Loucy (cell line): Measurements from ENCODE around the gene KCNJ13.

ENCODE experiments used
- H2AFZ ChIP-seq: fragments of 200-600 bp; sonication (generic); 2 replicates; pipeline ENCODE4 v1.6.0; 2016; ENCODE audit warnings: antibody characterized with exemption, mild to moderate bottlenecking, low read length, moderate library complexity
- H3F3A ChIP-seq: fragments of 200-600 bp; 2 replicates; pipeline ENCODE4 v1.6.0; 2016; ENCODE audit warnings: antibody characterized with exemption, low read depth, mild to moderate bottlenecking
- H3K27me3 ChIP-seq: fragments of 200-600 bp; sonication (generic); 2 replicates; pipeline ENCODE4 v1.6.1; 2014; ENCODE audit warnings: low read length, mild to moderate bottlenecking; ENCODE audit not compliant: insufficient read depth, poor library complexity, severe bottlenecking
- H3K36me3 ChIP-seq: fragments of 200-600 bp; sonication (generic); 2 replicates; pipeline ENCODE4 v1.6.1; 2016; ENCODE audit warnings: low read length; ENCODE audit not compliant: insufficient read depth
- H3K4me1 ChIP-seq: fragments of 200-600 bp; sonication (generic); 2 replicates; pipeline ENCODE4 v1.5.1; 2014; ENCODE audit warnings: low read length, mild to moderate bottlenecking; ENCODE audit not compliant: insufficient read depth, poor library complexity, severe bottlenecking
- H3K4me2 ChIP-seq: fragments of 200-600 bp; sonication (generic); 2 replicates; pipeline ENCODE4 v1.6.0; 2014; ENCODE audit warnings: antibody characterized with exemption, low read length, low read depth, mild to moderate bottlenecking; ENCODE audit not compliant: poor library complexity, severe bottlenecking
- H3K4me3 ChIP-seq: fragments of 200-600 bp; sonication (generic); 2 replicates; pipeline ENCODE4 v1.5.1; 2014; ENCODE audit warnings: low read length, mild to moderate bottlenecking, mixed read lengths; ENCODE audit not compliant: poor library complexity, severe bottlenecking
- H3K79me2 ChIP-seq: fragments of 200-600 bp; sonication (generic); 2 replicates; pipeline ENCODE4 v1.6.1; 2014; ENCODE audit warnings: low read length; ENCODE audit not compliant: insufficient read depth
- H3K9ac ChIP-seq: fragments of 200-600 bp; sonication (generic); 2 replicates; pipeline ENCODE4 v1.6.0; 2014; ENCODE audit warnings: mild to moderate bottlenecking, low read depth, low read length, moderate library complexity; ENCODE audit not compliant: poor library complexity, severe bottlenecking
- H3K9me2 ChIP-seq: fragments of 200-600 bp; sonication (generic); replicated peaks from 2 replicates; pipeline ENCODE4 v1.6.1; 2016; ENCODE audit warnings: low read depth, low read length, mixed read lengths
- H3K9me3 ChIP-seq: fragments of 200-600 bp; sonication (generic); 2 replicates; pipeline ENCODE4 v1.6.1; 2014; ENCODE audit warnings: mild to moderate bottlenecking, antibody characterized with exemption, low read length, low read depth; ENCODE audit not compliant: insufficient read depth
- H4K20me1 ChIP-seq: fragments of 200-600 bp; sonication (generic); 2 replicates; pipeline ENCODE4 v1.6.0; 2014; ENCODE audit warnings: antibody characterized with exemption, low read length, mild to moderate bottlenecking; ENCODE audit not compliant: insufficient read depth, poor library complexity, severe bottlenecking
- EZH2phosphoT487 ChIP-seq: fragments of 200-600 bp; IDR thresholded peaks from 2 replicates; pipeline ENCODE4 v1.6.1; 2018; ENCODE audit warnings: antibody characterized with exemption, mild to moderate bottlenecking, moderate library complexity, borderline replicate concordance
- TF ChIP-seq, protein P1 (sequence below): fragments of 200-600 bp; sonication (generic); conservative IDR thresholded peaks from 2 replicates; pipeline ENCODE4 v1.5.1; 2014; ENCODE audit warnings: mild to moderate bottlenecking, antibody characterized with exemption, low read length

KCNJ13 gene

DNA sequence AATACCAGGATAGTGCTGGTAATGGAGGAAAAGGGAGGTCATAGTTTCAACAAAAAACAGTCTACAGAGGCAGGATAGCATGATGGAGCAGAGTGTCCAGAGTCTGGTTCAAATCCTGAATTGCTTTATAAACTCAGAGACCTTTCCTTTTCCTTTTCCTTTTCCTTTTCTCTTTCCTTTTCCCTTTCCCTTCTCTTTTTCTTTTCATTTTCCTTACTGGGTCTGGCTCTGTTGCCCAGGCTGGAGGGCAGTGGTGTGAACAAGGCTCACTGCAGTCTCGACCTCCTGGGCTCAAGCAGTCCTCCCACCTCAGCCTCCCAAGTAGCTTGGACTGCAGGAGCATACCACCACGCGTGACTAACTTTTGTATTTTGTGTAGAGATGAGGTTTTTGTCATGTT lies 47.6 kb downstream of the KCNJ13 start:
- Histone ChIP-seq H3K36me3 (peaks cover 55% of the 10 kb centered on the region; the same call in 1 of the 2 replicates), H3K27me3 (no peaks in the 10 kb centered on the region), H3K4me3 (no peak overlapping the region), H3K9me2 (no peaks in the 10 kb centered on the region), H3K79me2 (peaks cover 12% of the 10 kb centered on the region), H3K9ac (no peak overlapping the region), H4K20me1 (no peaks in the 10 kb centered on the region), H3F3A (no peaks in the 10 kb centered on the region; the same call in 1 of the 2 replicates), H3K4me2 (no peak overlapping the region), H2AFZ (no peak overlapping the region), H3K4me1 (no peaks in the 10 kb centered on the region), H3K9me3 (no peaks in the 10 kb centered on the region)
- no peak for TF ChIP-seq EZH2phosphoT487
- TF ChIP-seq, protein P1, sequence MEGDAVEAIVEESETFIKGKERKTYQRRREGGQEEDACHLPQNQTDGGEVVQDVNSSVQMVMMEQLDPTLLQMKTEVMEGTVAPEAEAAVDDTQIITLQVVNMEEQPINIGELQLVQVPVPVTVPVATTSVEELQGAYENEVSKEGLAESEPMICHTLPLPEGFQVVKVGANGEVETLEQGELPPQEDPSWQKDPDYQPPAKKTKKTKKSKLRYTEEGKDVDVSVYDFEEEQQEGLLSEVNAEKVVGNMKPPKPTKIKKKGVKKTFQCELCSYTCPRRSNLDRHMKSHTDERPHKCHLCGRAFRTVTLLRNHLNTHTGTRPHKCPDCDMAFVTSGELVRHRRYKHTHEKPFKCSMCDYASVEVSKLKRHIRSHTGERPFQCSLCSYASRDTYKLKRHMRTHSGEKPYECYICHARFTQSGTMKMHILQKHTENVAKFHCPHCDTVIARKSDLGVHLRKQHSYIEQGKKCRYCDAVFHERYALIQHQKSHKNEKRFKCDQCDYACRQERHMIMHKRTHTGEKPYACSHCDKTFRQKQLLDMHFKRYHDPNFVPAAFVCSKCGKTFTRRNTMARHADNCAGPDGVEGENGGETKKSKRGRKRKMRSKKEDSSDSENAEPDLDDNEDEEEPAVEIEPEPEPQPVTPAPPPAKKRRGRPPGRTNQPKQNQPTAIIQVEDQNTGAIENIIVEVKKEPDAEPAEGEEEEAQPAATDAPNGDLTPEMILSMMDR: no peak

DNA sequence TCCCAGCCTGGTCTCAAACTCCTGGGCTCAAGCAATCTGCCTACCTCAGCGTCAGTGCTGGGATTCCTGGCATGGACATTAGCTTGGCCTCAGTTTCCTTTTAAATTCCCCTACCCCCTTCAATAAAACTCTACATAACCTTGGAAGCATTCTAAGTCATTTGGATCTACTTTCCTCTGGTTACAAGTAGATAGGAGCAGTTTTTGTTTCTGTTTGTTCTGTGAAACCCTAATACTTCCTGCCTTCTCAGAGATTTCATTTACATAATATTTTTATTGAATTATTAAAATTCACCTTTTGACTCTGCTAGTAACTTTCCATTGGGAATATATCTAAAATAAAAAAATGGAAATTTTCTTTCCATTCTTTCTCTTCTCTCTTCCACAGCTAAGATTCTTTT lies 53.3 kb downstream of the KCNJ13 start:
- TF ChIP-seq EZH2phosphoT487: no peak
- TF ChIP-seq, protein P1: no peak
- Histone ChIP-seq H3K27me3 (no peaks in the 10 kb centered on the region), H3K9ac (no peak overlapping the region), H3F3A (no peaks in the 10 kb centered on the region), H3K9me2 (no peaks in the 10 kb centered on the region), H3K9me3 (no peaks in the 10 kb centered on the region), H3K4me3 (no peak overlapping the region), H3K4me2 (no peak overlapping the region), H3K4me1 (peaks cover 20% of the 10 kb centered on the region), H3K79me2 (peaks cover 31% of the 10 kb centered on the region), H3K36me3 (peaks cover 44% of the 10 kb centered on the region; the same call in 1 of the 2 replicates), H4K20me1 (peaks cover 18% of the 10 kb centered on the region), H2AFZ (no peak overlapping the region)

DNA sequence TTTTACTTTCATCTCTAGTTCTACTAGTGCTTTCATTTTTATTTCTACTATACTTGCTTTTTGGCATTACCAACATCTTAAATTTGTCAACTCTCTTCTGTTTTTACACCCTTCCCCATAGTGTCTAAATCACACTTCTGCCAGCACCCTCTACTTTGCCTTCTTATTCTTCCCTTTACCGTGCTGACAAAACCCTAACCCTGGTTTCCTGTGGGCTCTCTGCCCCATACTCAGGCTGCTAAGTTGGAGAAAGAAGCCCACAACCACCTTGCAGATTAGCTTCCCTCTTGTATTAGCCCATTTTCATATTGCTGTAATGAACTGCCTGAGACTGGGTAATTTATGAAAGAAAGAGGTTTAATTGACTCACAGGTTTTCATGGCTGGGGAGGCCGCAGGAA lies 54.5 kb downstream of the KCNJ13 start:
- no peak for TF ChIP-seq EZH2phosphoT487
- TF ChIP-seq, protein P1: no peak
- H3K27me3 ChIP-seq: no peaks in the 10 kb centered on the region
- peaks cover 46% of the 10 kb centered on the region; the same call in 1 of the 2 replicates for H3K36me3 ChIP-seq
- H3K79me2 ChIP-seq: peaks cover 42% of the 10 kb centered on the region
- H3K4me3 ChIP-seq: no peak overlapping the region
- H3K4me2 ChIP-seq: peak overlapping the region; percentile 33
- no peak overlapping the region for H3K9ac ChIP-seq
- no peaks in the 10 kb centered on the region for H3K9me3 ChIP-seq
- H4K20me1 ChIP-seq: peaks cover 18% of the 10 kb centered on the region
- H3K4me1 ChIP-seq: peaks cover 20% of the 10 kb centered on the region
- no peaks in the 10 kb centered on the region for H3K9me2 ChIP-seq
- no peaks in the 10 kb centered on the region for H3F3A ChIP-seq
- no peak overlapping the region for H2AFZ ChIP-seq
